SKM-1 (cell line): ENCODE results near the gene RUNX3.

ENCODE experiments used
- DNase-seq: peaks from one replicate; lab custom pipeline; 2025; ENCODE audit not compliant: unreplicated experiment; lab: John Stamatoyannopoulos, UW

RUNX3 gene

GRCh38 chr1:24931146-24931467 lies 1.0 kb upstream of the RUNX3 start:
- DNase-seq, result no peak

GRCh38 chr1:24929398-24930259 lies 447 bp downstream of the RUNX3 start:
- DNase-seq, result peak; percentile 52

GRCh38 chr1:24928689-24929397 lies 1.2 kb downstream of the RUNX3 start:
- no peak for DNase-seq

- DNase-seq, result no peak
Measured at GRCh38 chr1:24927988-24928688, 1.9 kb downstream of the RUNX3 start.

DNA sequence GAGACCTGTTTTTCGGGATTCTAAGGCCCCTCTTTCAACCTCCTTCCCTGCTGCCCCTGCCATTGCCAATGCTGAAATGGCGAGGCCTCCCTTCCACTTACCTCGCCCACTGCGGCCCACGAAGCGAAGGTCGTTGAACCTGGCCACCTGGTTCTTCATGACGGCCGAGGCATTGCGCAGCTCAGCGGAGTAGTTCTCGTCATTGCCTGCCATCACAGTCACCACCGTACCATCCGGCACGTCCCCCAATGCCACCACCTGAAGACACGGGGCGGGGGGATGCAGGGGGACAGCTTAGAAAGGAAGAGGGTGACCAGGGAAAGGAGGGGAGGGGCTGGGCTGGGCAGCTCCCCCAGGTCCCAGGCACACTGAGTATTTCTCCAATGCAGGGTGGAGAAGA lies 2.6 kb downstream of the RUNX3 start:
- DNase-seq, result no peak

GRCh38 chr1:24926563-24927249 lies 3.4 kb downstream of the RUNX3 start:
- DNase-seq, result no peak

DNA sequence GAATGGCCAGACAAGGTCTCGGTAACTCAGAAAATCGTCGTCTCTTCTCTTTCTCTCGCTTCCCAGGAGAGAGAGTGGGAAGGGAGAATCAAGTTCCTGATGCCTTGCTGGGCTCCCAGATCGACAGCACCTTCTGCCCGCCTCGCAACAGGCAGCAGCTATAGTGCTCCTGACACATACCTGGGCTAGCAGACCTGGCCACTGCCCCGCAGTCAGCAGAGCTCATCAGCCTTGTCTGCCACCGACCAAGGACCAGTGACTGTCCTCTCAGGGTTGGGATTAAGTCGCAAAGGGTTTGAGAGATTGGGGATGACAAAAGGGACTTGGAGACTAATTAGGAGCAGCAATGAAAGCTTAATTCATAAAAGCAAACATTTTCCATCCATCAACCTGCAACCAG lies 4.1 kb downstream of the RUNX3 start:
- no peak for DNase-seq

DNA sequence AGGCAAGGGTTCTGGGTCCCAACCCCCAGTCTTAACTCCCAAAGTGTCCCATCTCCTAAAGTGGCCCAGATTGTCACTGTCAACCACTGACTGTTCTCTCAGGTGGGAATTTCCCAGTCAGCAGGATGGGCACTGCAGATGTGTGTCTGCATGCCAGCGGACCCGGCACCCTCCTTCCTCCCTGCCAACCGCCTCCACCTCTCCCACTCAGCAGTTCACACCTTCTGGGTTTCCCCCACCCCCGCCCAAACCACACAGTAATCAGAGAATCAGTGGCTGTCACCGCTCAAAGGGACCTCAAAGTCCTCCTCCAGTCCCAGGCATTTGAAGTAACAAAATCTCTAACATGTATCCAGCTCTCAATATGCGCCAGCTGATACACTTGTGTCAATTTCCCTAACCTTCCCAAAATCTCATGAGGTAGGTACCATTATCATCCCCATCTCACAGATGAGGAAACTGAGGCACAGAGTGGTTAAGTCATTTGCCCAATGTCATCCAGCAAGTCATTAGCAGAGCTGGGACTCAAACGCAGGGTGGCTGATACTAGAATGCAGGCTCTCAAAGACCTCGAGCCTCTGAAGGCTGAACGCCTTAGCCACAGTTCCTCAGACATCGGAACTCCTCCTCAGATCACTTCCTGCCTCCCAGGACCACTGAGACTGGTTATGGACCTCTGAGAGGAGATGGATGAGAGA lies 4.8 kb downstream of the RUNX3 start:
- no peak for DNase-seq

DNA sequence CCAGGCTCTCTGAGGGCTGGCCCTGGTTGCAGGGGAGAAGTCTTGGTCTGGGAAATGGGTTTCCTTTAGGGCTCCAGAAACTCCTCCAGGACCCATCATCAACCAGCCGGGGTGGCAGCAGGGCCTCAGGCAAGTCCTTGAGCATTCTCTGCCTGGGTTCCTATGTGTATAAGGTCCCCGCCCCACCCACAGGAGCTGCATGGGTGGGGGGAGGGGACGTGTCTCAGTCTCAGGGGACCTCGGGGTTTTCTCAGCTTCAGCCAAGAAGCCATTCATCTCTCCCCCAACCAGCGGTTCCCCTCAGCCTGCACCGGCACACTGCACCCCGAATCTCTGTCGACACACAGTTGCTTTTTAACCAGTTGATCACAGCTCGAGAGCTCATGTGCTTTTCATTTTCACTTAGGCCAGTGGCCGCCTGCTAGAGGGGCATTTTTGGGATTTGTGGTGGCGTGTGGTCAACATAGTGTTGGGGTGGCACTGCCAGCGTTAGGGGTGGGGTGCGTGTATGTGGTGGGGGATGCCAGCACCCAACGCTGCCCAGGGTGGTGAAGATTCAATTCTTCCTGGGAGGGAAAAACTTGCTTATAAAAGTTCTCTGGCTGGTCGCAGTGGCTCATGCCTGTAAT lies 6.5 kb downstream of the RUNX3 start:
- no peak for DNase-seq

- no peak for DNase-seq
Measured at GRCh38 chr1:24921938-24922662, 8.0 kb downstream of the RUNX3 start.

GRCh38 chr1:24921412-24921811 lies 8.7 kb downstream of the RUNX3 start:
- no peak for DNase-seq

GRCh38 chr1:24920533-24920925 lies 9.5 kb downstream of the RUNX3 start:
- no peak for DNase-seq

DNA sequence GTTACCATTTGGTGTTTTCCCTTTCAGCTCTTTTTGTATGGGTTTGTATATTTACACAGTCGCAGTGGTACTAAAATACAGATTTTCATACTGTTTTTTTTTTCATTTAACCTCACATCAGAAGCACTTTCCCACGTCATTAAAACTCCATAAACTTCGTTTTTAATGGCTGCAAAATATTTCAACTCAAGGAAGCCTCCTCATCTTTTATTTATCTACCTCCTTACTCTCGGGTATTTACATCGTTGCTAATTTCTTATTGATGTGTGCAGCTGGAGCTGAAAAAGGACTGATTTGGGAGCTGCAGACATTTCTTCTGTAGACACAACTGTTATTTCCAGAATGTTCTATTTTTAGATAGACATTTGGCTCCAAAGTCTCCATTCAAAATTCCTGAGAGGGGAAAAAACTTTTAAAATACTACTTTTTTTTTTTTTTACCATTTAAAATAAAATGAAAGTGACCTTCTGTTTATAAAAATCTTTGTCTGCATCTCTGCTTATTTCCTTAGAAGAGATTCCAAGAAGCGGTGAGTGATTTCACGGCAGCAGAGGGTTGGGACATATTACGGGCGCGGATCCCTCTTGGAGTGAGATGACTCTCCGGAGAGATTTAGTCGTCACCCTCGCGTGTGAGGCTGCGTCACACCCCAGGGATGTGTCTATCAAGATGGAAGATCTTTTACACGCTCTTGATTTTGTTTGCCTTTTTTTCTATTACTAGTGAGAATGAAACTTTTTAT lies 10.1 kb downstream of the RUNX3 start:
- no peak for DNase-seq

- no peak for DNase-seq
Measured at GRCh38 chr1:24918995-24919605, 11.0 kb downstream of the RUNX3 start.

DNA sequence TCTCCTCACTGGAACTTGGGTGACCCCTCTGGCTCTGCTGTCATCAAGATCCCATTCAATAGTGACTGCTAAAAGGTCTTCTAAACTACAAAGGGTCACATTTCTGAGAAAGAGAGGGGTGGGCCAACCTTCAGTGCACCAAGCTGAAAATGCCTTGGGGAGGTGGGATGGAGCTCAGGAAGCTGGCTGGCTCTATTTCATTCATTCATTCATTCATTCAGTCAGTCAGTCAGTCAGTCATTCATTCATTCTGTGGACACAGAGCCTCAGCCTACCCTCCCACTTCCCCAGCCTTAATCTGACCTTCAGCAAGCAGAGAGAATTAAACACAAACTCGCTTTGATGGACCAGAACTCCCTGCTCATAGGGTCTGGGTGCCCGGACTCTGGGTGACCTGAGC lies 11.7 kb downstream of the RUNX3 start:
- DNase-seq, result no peak

DNA sequence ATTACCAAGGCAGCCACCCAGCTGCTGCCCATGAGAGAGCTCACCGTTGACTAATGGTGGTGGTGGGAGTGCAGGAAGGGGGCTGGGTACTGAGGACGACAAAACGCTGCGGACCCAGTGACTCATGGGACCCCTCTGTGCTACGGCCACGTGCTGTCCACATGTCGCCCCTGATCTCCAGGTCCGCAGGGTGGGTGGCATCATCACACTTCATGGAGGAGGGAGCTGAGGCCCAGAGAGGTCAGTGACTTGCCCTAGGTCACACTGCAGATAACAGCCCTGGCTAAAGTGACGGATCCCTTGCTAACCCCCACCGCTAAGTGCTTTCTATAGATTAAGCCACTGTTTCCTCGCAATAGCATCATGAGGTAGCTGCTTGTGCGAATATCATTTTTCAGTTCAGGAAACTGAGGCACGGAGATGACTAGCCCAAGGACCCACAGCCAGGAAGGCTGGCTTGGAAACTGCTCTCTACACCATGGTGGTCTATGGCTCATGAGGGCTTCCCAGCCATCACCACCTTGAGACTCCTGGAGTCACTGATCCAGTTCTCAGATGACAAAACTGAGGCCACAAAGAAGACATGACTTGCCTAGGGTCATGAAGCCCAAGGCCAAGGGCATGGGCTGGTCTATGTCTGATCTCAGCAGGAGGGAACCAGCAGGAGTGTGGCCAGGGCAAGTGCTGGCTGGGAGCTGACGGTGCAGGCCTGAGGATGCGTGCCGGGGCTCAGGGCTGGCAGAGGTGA lies 12.6 kb downstream of the RUNX3 start:
- DNase-seq, result no peak

- no peak for DNase-seq
Measured at GRCh38 chr1:24915816-24916602, 14.1 kb downstream of the RUNX3 start.
